ENCODE data around the gene SEMA4D.

SEMA4D gene

DNA sequence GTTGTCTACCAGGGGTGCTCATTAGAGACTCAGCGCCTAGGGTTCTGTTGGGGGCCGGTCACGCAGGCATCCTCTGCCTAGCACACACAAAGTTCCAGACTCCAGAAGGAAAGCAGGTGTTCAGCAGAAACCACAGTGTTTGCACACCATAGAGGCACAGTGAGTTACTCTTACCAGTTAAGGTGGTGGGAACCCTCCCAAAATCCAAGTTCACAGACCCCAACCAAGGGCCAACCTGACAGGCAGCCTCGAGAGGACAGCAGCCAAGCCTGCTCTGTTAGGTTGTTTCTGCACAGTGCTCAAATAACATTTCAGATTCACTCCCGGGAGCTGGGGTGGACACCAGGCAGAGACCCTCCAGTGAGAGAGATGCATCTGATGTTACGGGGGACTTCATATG is 143.4 kb downstream of the SEMA4D start:
- H3K4me3 ChIP-seq (replicated peaks; ENCODE audit: low read depth, low read length) = no peak overlapping the region
- DNase-seq (ENCODE audit: low read depth) = no peak
- TF ChIP-seq CTCF (IDR thresholded peaks at IDR 0.05; ENCODE audit: low read length, missing control alignments) = no peak

- no peak overlapping the region for H3K4me3 ChIP-seq (replicated peaks; ENCODE audit: low read depth, low read length)
- no peak for DNase-seq (ENCODE audit: low read depth)
- no peak for TF ChIP-seq CTCF (IDR thresholded peaks at IDR 0.05; ENCODE audit: low read length, missing control alignments)
Measured at GRCh38 chr9:89353989-89354388, 143.9 kb downstream of the SEMA4D start.

DNA sequence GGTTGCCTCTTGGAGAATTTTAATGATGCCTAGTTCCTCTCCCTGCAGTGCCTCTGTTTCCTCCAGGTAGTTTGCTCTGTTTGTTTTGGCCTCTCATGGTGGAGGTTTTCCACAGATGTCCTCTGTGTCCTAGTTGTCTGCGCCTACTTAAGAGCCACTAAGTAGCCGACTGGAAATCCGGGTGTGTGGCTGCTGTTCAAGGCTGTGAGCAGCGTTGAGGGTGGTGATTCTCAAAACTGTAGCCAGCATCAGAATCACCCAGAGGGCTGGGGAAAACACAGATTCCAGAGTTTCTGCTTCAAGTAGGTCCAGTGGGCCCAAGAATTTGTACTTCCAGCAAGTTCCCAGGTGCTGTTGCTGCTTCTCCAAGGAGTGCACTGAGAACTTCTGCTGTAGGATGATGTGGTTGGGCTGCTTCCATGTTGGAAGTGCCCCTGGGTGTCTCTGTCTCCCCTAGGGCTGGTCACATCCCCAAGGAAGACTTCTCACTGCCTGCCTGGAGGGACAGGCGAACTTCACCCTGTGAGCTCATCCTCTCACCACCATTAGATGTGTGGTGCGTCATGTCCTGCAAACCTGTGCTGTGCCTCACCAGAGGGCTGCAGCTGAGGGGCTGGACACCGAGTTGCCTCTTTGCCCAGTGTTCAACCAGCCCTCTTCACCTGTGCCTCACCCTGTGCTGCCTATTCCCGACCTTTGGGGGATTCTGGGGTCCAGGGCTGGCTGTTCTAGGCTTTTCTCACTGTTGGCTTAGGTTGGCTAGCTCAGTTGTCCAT is 144.9 kb downstream of the SEMA4D start:
- no peak for DNase-seq (ENCODE audit: low read depth)
- no peak for TF ChIP-seq CTCF (IDR thresholded peaks at IDR 0.05; ENCODE audit: low read length, missing control alignments)
- no peak overlapping the region for H3K4me3 ChIP-seq (replicated peaks; ENCODE audit: low read depth, low read length)

DNA sequence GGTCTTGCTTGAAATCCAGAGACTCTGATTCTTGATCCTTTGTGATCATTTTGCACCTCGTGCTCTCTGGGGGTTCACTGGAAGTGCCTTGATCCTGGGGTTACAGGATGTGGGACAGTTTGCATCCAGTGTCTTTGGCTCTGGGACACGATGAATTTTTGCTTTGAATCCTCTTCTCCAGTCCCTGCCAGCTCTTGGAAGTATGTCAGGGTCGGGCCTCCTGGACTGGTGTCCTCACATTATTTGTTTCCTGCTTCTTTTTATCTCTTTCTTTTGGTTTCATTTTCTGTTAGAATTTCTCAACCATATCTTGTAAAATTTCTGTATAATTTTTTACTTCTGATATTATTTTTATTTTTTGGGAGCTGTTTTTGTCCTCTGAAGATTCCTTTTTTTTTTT is 145.5 kb downstream of the SEMA4D start:
- TF ChIP-seq CTCF (IDR thresholded peaks at IDR 0.05; ENCODE audit: low read length, missing control alignments) = no peak
- H3K4me3 ChIP-seq (replicated peaks; ENCODE audit: low read depth, low read length) = no peak overlapping the region
- DNase-seq (ENCODE audit: low read depth) = no peak

DNA sequence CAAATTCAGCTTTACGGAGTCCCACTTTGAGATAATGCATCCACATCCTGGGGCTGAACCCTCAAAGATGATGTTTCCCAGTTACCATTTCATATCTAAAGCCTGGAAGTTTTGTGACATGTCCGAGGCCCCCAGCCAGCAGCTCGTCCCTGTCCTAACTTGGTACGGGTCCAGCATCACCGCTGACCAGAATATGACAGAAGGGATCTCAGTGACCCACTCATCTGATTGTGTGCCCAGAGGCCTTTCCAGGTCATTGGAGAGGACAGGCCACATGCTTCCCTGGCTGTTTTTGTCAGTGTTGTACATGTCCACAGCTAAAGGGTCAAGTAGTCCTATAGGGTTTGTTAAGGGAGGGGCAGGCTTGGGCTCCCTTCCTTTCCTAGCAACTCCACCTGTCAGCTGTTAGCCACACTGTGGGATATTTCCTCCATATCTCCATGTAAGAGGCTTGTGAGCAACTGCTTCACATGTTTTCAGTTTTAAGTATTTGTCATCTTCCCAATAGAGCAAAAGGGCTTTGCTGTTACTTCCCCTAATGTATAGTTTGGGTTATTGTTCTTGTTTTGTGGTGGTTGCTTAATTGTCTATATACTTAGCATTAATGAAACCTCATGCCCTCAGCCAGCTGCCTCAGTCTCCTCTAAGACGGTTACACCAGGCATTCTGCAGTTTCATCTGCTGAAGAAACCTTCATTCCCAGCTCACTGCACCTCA is 146.2 kb downstream of the SEMA4D start:
- no peak for DNase-seq (ENCODE audit: low read depth)
- TF ChIP-seq CTCF (IDR thresholded peaks at IDR 0.05; ENCODE audit: low read length, missing control alignments) = no peak
- H3K4me3 ChIP-seq (replicated peaks; ENCODE audit: low read depth, low read length) = no peak overlapping the region

DNA sequence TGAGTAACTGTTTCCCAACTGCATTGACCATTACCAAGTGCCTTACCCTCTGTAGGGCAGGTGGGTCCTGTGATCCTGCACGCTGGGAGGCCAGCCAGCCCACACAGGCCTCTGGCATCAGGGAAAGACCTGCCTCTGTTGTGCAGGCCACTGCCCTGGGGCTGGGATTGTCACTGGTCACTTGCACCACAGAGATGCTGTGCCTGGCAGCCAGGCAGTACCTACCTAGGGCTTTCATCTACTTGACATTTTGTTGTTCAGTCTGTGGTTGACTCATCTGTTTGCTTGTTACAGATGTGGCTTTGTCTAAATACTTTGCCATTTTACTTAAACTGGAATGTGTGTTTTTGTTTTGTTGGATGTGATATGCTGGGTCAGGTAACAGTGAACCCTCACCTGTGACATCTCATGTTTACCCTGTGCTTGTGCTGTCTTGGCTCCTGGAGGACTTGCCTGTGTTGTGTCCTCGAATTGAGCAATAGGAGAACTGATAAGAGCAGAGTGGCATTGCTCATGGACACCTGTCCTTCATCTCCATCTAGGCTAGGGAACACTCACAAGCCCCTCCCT is 146.8 kb downstream of the SEMA4D start:
- no peak for DNase-seq (ENCODE audit: low read depth)
- TF ChIP-seq CTCF (IDR thresholded peaks at IDR 0.05; ENCODE audit: low read length, missing control alignments) = no peak
- H3K4me3 ChIP-seq (replicated peaks; ENCODE audit: low read depth, low read length) = no peak overlapping the region

All from fibroblast of pulmonary artery (primary cell).